ENCODE results near the gene NBEA. TPM values are rescaled to one million over a fixed set of nuclear protein-coding genes. Genes with fewer than 3 reads are reported as not detected.

NBEA gene
- total RNA-seq, 2 donors from 2014 or later, result 7.7 to 10.2 TPM

GRCh38 chr13:35649162-35649561, 707.1 kb downstream of the NBEA start:
- ATAC-seq (ENCODE audit: insufficient number of reproducible peaks, low FRiP score, low read depth) (no peak), DNase-seq (ENCODE audit: low spot score) (no peak)
- H3K4me1 ChIP-seq (ENCODE audit: control insufficient read depth in 1 of 2, low read depth in 2 of 2), result no peaks in the 10 kb centered on the region

GRCh38 chr13:35659796-35660195, 717.7 kb downstream of the NBEA start:
- TF ChIP-seq, protein P1, sequence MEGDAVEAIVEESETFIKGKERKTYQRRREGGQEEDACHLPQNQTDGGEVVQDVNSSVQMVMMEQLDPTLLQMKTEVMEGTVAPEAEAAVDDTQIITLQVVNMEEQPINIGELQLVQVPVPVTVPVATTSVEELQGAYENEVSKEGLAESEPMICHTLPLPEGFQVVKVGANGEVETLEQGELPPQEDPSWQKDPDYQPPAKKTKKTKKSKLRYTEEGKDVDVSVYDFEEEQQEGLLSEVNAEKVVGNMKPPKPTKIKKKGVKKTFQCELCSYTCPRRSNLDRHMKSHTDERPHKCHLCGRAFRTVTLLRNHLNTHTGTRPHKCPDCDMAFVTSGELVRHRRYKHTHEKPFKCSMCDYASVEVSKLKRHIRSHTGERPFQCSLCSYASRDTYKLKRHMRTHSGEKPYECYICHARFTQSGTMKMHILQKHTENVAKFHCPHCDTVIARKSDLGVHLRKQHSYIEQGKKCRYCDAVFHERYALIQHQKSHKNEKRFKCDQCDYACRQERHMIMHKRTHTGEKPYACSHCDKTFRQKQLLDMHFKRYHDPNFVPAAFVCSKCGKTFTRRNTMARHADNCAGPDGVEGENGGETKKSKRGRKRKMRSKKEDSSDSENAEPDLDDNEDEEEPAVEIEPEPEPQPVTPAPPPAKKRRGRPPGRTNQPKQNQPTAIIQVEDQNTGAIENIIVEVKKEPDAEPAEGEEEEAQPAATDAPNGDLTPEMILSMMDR (IDR thresholded peaks at IDR 0.05), result no peak
- ATAC-seq (ENCODE audit: insufficient number of reproducible peaks, low FRiP score, low read depth) (no peak), DNase-seq (ENCODE audit: low spot score) (no peak)
- no peaks in the 10 kb centered on the region for H3K9me3 ChIP-seq
- no peak overlapping the region for H3K27ac ChIP-seq
- no peak overlapping the region for H3K4me3 ChIP-seq
- no peaks in the 10 kb centered on the region for H3K4me1 ChIP-seq (ENCODE audit: control insufficient read depth in 1 of 2, low read depth in 2 of 2)
- no peaks in the 10 kb centered on the region for H3K36me3 ChIP-seq
- H3K27me3 ChIP-seq (replicated peaks; ENCODE audit: insufficient read depth), result no peaks in the 10 kb centered on the region

More at GRCh38 chr13:35649162-35649561, 707.1 kb downstream of the NBEA start:
- Histone ChIP-seq H3K27ac (no peak overlapping the region), H3K27me3 (replicated peaks; ENCODE audit: insufficient read depth) (no peaks in the 10 kb centered on the region), H3K4me3 (no peak overlapping the region), H3K9me3 (no peaks in the 10 kb centered on the region), H3K36me3 (no peaks in the 10 kb centered on the region)
- TF ChIP-seq, protein P1 (IDR thresholded peaks at IDR 0.05), result no peak

- no peak for ATAC-seq (ENCODE audit: insufficient number of reproducible peaks, low FRiP score, low read depth)
- Histone ChIP-seq H3K27ac (no peak overlapping the region), H3K9me3 (no peaks in the 10 kb centered on the region), H3K4me3 (no peak overlapping the region), H3K27me3 (replicated peaks; ENCODE audit: insufficient read depth) (no peaks in the 10 kb centered on the region), H3K36me3 (no peaks in the 10 kb centered on the region), H3K4me1 (ENCODE audit: control insufficient read depth in 1 of 2, low read depth in 2 of 2) (no peaks in the 10 kb centered on the region)
- no peak for DNase-seq (ENCODE audit: low spot score)
- TF ChIP-seq, protein P1 (IDR thresholded peaks at IDR 0.05), result no peak
Observed at GRCh38 chr13:35664747-35665146, 722.7 kb downstream of the NBEA start.

DNA sequence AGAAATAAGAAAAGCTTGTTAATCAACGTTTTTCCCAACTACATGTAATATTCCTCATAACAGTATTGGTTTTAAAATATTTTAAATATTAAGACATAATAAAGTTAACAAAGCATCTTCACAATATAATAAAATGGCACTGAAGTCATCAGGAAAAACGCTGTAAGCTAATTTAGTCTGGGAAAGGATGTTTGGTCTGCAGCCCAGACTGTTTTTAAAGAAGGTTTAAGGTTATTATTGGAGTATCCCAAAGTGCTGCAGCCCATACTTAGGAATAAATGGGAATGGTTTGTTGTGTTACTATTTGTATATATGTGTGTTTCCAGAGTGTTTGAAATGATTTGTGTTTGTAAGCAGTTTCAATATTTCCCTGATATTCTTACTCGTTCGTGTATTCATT, 727.3 kb downstream of the NBEA start:
- Histone ChIP-seq H3K27ac (no peak overlapping the region), H3K36me3 (no peaks in the 10 kb centered on the region), H3K9me3 (no peaks in the 10 kb centered on the region), H3K4me1 (ENCODE audit: control insufficient read depth in 1 of 2, low read depth in 2 of 2) (no peaks in the 10 kb centered on the region), H3K27me3 (replicated peaks; ENCODE audit: insufficient read depth) (no peaks in the 10 kb centered on the region), H3K4me3 (no peak overlapping the region)
- ATAC-seq (ENCODE audit: insufficient number of reproducible peaks, low FRiP score, low read depth), result no peak
- DNase-seq (ENCODE audit: low spot score), result no peak
- TF ChIP-seq, protein P1 (IDR thresholded peaks at IDR 0.05), result no peak

DNA sequence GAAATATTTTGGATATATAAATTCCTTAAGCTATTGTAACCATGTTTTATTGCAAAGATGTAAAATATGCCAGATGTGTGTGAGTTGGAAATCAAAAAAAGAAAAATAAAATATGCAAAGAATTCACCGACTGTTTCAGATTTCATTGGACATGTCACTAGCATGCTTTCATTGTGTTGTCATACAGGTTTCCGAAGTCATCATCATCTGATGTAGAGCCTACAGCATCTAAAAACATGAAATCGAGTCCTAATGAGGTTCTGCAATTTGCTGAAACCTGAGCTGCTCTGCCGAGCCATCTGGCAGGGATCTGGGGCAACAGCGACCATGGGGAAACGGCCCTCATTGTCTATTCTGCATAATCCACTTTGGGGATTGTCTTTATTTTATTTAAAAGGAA, 730.5 kb downstream of the NBEA start:
- TF ChIP-seq, protein P1 (IDR thresholded peaks at IDR 0.05), result no peak
- Histone ChIP-seq H3K4me1 (ENCODE audit: control insufficient read depth in 1 of 2, low read depth in 2 of 2) (no peaks in the 10 kb centered on the region), H3K36me3 (no peaks in the 10 kb centered on the region), H3K27ac (no peak overlapping the region), H3K4me3 (no peak overlapping the region), H3K9me3 (no peaks in the 10 kb centered on the region), H3K27me3 (replicated peaks; ENCODE audit: insufficient read depth) (no peaks in the 10 kb centered on the region)
- DNase-seq (ENCODE audit: low spot score) (no peak), ATAC-seq (ENCODE audit: insufficient number of reproducible peaks, low FRiP score, low read depth) (no peak)

Measured in thoracic aorta (tissue), 2 donors.